DMS 273 treated with DMSO at 0.1 percent for 48 hours (cell line): ENCODE measurements around the gene APCDD1.
"Not testable (repeated sequence)": the region's sequence is repeated elsewhere in the genome, so short reads cannot be mapped to it uniquely, and the experiment has no call there.

Experiments
- DNase-seq: peaks from one replicate; lab custom pipeline; 2025; lab: John Stamatoyannopoulos, UW

The APCDD1 gene

GRCh38 chr18:10525697-10526560, 71.5 kb downstream of the APCDD1 start, which contains the start of gene NAPG:
NAPG (plus strand) TSS chr18:10526027; CDS start chr18:10526103, 76 bp downstream.
- peak; percentile 79 for DNase-seq

- DNase-seq: no peak
Observed at GRCh38 chr18:10526561-10526949, 72.1 kb downstream of the APCDD1 start.

- DNase-seq: no peak
Observed at GRCh38 chr18:10528439-10528838, 74.0 kb downstream of the APCDD1 start.

GRCh38 chr18:10530002-10530401, 75.6 kb downstream of the APCDD1 start:
- no peak for DNase-seq

GRCh38 chr18:10530852-10531251, 76.4 kb downstream of the APCDD1 start:
- no peak for DNase-seq

GRCh38 chr18:10533111-10533510, 78.7 kb downstream of the APCDD1 start:
- DNase-seq: no peak

- DNase-seq: no peak
Observed at GRCh38 chr18:10536280-10536679, 81.8 kb downstream of the APCDD1 start.

GRCh38 chr18:10537765-10538164, 83.3 kb downstream of the APCDD1 start:
- no peak for DNase-seq

- not testable (repeated sequence) for DNase-seq
Observed at GRCh38 chr18:10539124-10539523, 84.7 kb downstream of the APCDD1 start.
